Endothelial cell of umbilical vein (primary cell): Measurements from ENCODE around the gene SUDS3. TPM values are rescaled to one million over a fixed set of nuclear protein-coding genes. Genes with fewer than 3 reads are reported as not detected.

Experiments
- BruUV-seq: library from RNA; stranded (reverse); fragments of 400-500 nt; replicated peaks from 2 replicates; lab custom pipeline; 2021; lab: Mats Ljungman, UMichigan
- CTCF ChIA-PET: fragments of 300-600, 350-600 bp; sonication (Branson Sonifier 250); formaldehyde crosslinking; loops from one replicate; lab custom pipeline; 2021; ENCODE audit warnings: antibody characterized with exemption, inconsistent platforms; lab: Charles Lee
- POLR2A ChIA-PET: fragments of 300-600, 350-600 bp; sonication (Branson Sonifier 250); formaldehyde crosslinking; loops from one replicate; lab custom pipeline; 2021; ENCODE audit warnings: antibody characterized with exemption, inconsistent platforms; lab: Charles Lee
- DNase-seq: peaks from one replicate; pipeline ENCODE4 v3.0.0-alpha.2; 2011; ENCODE audit warnings: low read depth, low spot score
- FAIRE-seq: peaks from 2 replicates; lab custom pipeline; 2011; peaks lifted over from hg19 to GRCh38; lab: Jason Lieb, UNC
- H2AFZ ChIP-seq: 2 replicates; pipeline ENCODE4 v1.6.0; 2012; ENCODE audit warnings: low read depth, low read length, control low read depth, inconsistent platforms
- H3K27ac ChIP-seq: 2 replicates; pipeline ENCODE4 v1.5.1; 2011; ENCODE audit warnings: low read depth, mild to moderate bottlenecking, control low read depth, low read length, moderate library complexity; ENCODE audit not compliant: insufficient read depth
- H3K27me3 ChIP-seq, 2 experiments: 2 replicates each; pipeline versions ENCODE4 v1.6.0 to v1.6.1; 2011; ENCODE audit warnings: low read length in 2 of 2, mixed read lengths in 1 of 2; ENCODE audit not compliant: control insufficient read depth in 2 of 2, insufficient read depth in 2 of 2
- H3K36me3 ChIP-seq, 2 experiments: 2 replicates in 1 of 2; 3 replicates in 1 of 2; pipeline ENCODE4 v1.5.1; 2011; ENCODE audit warnings: low read length in 2 of 2, mild to moderate bottlenecking in 1 of 2, moderate library complexity in 1 of 2; ENCODE audit not compliant: control insufficient read depth in 2 of 2, insufficient read depth in 2 of 2; ENCODE audit errors: extremely low read depth in 1 of 2
- H3K4me1 ChIP-seq: 3 replicates; pipeline ENCODE4 v1.5.1; 2011; ENCODE audit warnings: mild to moderate bottlenecking, low read length; ENCODE audit not compliant: control insufficient read depth, insufficient read depth; ENCODE audit errors: extremely low read depth
- H3K4me2 ChIP-seq: 2 replicates; pipeline ENCODE4 v1.6.1; 2011; ENCODE audit warnings: low read length, control low read depth, mixed read lengths; ENCODE audit not compliant: insufficient read depth
- H3K4me3 ChIP-seq, 3 experiments: fragments of 200-600 bp in 1 of 3; sonication (generic), shearing (Covaris generic) in 1 of 3; replicated peaks in 1 of 3; 2 replicates each; pipeline ENCODE4 v1.5.1; 2011 to 2016; ENCODE audit warnings: control low read depth in 3 of 3, low read length in 3 of 3, mild to moderate bottlenecking in 2 of 3, inconsistent platforms in 1 of 3, low read depth in 1 of 3, moderate library complexity in 1 of 3; ENCODE audit not compliant: insufficient read depth in 1 of 3
- H3K79me2 ChIP-seq: 2 replicates; pipeline ENCODE4 v1.6.0; 2012; ENCODE audit warnings: low read length, inconsistent platforms; ENCODE audit not compliant: control insufficient read depth, insufficient read depth
- H3K9ac ChIP-seq: replicated peaks from 2 replicates; pipeline ENCODE3; 2011; ENCODE audit warnings: low read length, control low read depth; ENCODE audit not compliant: insufficient read depth; ENCODE audit errors: extremely low read depth
- H3K9me1 ChIP-seq: replicated peaks from 3 replicates; pipeline ENCODE4 v1.6.0; 2011; ENCODE audit warnings: mild to moderate bottlenecking, low read length; ENCODE audit not compliant: control insufficient read depth, insufficient read depth; ENCODE audit errors: extremely low read depth
- H3K9me3 ChIP-seq: replicated peaks from 2 replicates; pipeline ENCODE4 v1.5.1; 2012; ENCODE audit warnings: low read length, inconsistent platforms; ENCODE audit not compliant: control insufficient read depth, insufficient read depth
- H4K20me1 ChIP-seq: replicated peaks from 2 replicates; pipeline ENCODE3; 2011; ENCODE audit warnings: mild to moderate bottlenecking, low read length; ENCODE audit not compliant: control insufficient read depth, insufficient read depth; ENCODE audit errors: extremely low read depth
- EZH2 ChIP-seq: IDR thresholded peaks from 2 replicates; pipeline ENCODE4 v1.6.1; 2012; ENCODE audit warnings: borderline replicate concordance, low read depth, mild to moderate bottlenecking, moderate library complexity, low read length, inconsistent platforms; ENCODE audit not compliant: severe bottlenecking
- FOS ChIP-seq: IDR thresholded peaks from 2 replicates; pipeline ENCODE4 v1.6.1; 2011; ENCODE audit warnings: mild to moderate bottlenecking, low read length, moderate library complexity, borderline replicate concordance; ENCODE audit not compliant: insufficient read depth
- GATA2 ChIP-seq: IDR thresholded peaks from 2 replicates; pipeline ENCODE4 v1.7.0; 2011; ENCODE audit warnings: low read depth, mild to moderate bottlenecking, moderate library complexity, mixed read lengths, low read length; ENCODE audit not compliant: insufficient read length, insufficient read depth
- JUN ChIP-seq: IDR thresholded peaks from 2 replicates; pipeline ENCODE4 v1.6.1; 2011; ENCODE audit warnings: borderline replicate concordance, low read depth; ENCODE audit not compliant: insufficient read length, insufficient read depth
- MYC ChIP-seq: IDR thresholded peaks from one replicate; pipeline ENCODE4 v1.6.1; 2011; ENCODE audit warnings: mild to moderate bottlenecking, low read depth, low read length
- POLR2A ChIP-seq: IDR thresholded peaks from 2 replicates; pipeline ENCODE4 v1.6.1; 2012; ENCODE audit warnings: low read depth, mild to moderate bottlenecking, control low read depth, low read length
- POLR2AphosphoS5 ChIP-seq: IDR thresholded peaks from 2 replicates; pipeline ENCODE4 v1.6.1; 2012; ENCODE audit warnings: low read depth, mild to moderate bottlenecking, control low read depth, low read length, moderate library complexity; ENCODE audit not compliant: insufficient read depth
- dilution Hi-C: fragments of 300-500 bp; cut with MboI; formaldehyde crosslinking; loops from one replicate; pipeline ENCODE4 v1.15.0; 2019; ENCODE audit warnings: low sequenced_read_pairs; ENCODE audit not compliant: extremely low pct_ligation_motif_present
- intact Hi-C: fragments of 100-400 bp; cut with micrococcal nuclease; formaldehyde crosslinking; loops from one replicate; pipeline ENCODE4 v1.10.0; 2022
- polyA plus RNA-seq, 4 experiments: library from polyadenylated mRNA; depleted of rRNA in 3 of 4; stranded (reverse) in 3 of 4; unstranded in 1 of 4; fragments of >200 nt; gene quantifications; 2 replicates each; pipeline versions ENCODE4 v1.2.1 to v1.2.3, GENCODE V29; 2011 to 2012; ENCODE audit warnings: missing spikeins in 1 of 4
- total RNA-seq: library from RNA; stranded (reverse); gene quantifications from 2 replicates; pipeline ENCODE4 v1.2.3, GENCODE V29; 2021
- TF ChIP-seq, protein P1 (sequence below), 2 donors: IDR thresholded peaks; 1 replicate in 1 of 2; 2 replicates in 1 of 2; pipeline ENCODE4 v1.5.1; 2011; ENCODE audit warnings: low read length in 2 of 2, mild to moderate bottlenecking in 2 of 2, moderate library complexity in 2 of 2, control low read depth in 1 of 2, inconsistent platforms in 1 of 2, low read depth in 1 of 2; ENCODE audit not compliant: insufficient read depth in 1 of 2; ENCODE audit errors: extremely low read depth in 1 of 2
- TF ChIP-seq, protein P2 (sequence below): IDR thresholded peaks from 2 replicates; pipeline ENCODE4 v1.6.1; 2011; ENCODE audit not compliant: insufficient read depth, insufficient read length

The SUDS3 gene
- total and polyA plus RNA-seq, 2 donors (not counting 3 experiments of a cell fraction or from before 2014, with no cell fraction given) = 16.9 to 27.4 TPM

DNA sequence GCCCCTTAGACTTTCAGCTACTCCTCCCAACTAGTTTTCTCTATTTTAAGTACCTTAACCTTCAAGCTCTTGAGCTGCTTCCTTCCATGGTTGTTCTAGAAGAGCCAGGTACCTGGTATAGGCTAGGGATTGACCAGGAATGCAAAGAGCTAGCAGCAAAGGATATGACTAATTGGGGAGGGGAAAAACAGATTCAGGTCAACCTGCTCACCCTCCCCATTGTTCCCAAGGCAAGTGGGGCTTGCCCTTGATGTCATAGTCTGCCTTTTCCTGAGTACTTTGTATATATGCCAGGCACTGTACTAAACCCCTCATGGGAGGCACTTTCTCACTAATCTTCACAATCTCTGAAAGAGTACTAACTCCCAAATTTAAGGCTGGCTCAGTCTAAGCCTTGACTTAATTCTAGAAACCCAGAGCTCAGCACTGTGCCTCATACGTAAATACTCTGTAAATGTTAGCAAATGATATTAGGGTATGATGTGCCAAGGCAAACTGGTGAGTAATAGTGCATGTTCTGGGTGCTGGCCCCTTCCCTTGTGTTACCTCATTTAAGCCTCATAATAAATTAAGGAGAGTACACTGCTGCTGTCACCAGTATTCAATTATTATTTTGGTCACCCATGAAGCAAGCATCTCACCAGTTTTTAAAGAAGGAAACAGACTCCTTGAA, 42.2 kb downstream of the SUDS3 start:
- dilution Hi-C loops (no loop called here), intact Hi-C loops (no loop called here)
- H3K27me3 ChIP-seq = no peaks in the 10 kb centered on the region
- no peak overlapping the region for H3K4me2 ChIP-seq
- BruUV-seq = no TSS peak
- POLR2A ChIA-PET = no interaction called here
- no peaks in the 10 kb centered on the region for H3K79me2 ChIP-seq
- H2AFZ ChIP-seq = no peak overlapping the region
- no peak overlapping the region for H3K4me3 ChIP-seq
- peaks cover 6 to 8% of the 10 kb centered on the region in 2 experiments for H3K36me3 ChIP-seq
- H3K9ac ChIP-seq = no peak overlapping the region
- H3K9me3 ChIP-seq = no peaks in the 10 kb centered on the region
- peak; percentile 90 for FAIRE-seq
- CTCF ChIA-PET = interaction anchor here (0.6 to 1.8 kb wide), 5 partner anchors 13 to 994 kb away, joined by 3 to 8 read pairs (median 4); no protein-coding TSS in a partner anchor
- DNase-seq = peak; percentile 66
- no peaks in the 10 kb centered on the region for H4K20me1 ChIP-seq
- no peaks in the 10 kb centered on the region for H3K9me1 ChIP-seq
- peak overlapping the region; percentile 13 for H3K27ac ChIP-seq
- peaks cover 11% of the 10 kb centered on the region for H3K4me1 ChIP-seq
- TF ChIP-seq EZH2 (no peak), POLR2AphosphoS5 (no peak), POLR2A (no peak), JUN (peak; percentile 38), GATA2 (peak; percentile 19), FOS (peak; percentile 50), MYC (no peak)
- TF ChIP-seq, protein P1, sequence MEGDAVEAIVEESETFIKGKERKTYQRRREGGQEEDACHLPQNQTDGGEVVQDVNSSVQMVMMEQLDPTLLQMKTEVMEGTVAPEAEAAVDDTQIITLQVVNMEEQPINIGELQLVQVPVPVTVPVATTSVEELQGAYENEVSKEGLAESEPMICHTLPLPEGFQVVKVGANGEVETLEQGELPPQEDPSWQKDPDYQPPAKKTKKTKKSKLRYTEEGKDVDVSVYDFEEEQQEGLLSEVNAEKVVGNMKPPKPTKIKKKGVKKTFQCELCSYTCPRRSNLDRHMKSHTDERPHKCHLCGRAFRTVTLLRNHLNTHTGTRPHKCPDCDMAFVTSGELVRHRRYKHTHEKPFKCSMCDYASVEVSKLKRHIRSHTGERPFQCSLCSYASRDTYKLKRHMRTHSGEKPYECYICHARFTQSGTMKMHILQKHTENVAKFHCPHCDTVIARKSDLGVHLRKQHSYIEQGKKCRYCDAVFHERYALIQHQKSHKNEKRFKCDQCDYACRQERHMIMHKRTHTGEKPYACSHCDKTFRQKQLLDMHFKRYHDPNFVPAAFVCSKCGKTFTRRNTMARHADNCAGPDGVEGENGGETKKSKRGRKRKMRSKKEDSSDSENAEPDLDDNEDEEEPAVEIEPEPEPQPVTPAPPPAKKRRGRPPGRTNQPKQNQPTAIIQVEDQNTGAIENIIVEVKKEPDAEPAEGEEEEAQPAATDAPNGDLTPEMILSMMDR (IDR thresholded peaks at IDR 0.05; ENCODE audit: extremely low read depth in 1 of 2, insufficient read depth in 1 of 2, low read depth in 1 of 2, low read length in 2 of 2) = no peak
- TF ChIP-seq, protein P2, sequence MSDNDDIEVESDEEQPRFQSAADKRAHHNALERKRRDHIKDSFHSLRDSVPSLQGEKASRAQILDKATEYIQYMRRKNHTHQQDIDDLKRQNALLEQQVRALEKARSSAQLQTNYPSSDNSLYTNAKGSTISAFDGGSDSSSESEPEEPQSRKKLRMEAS = no peak
